ENCODE measurements around the gene CFAP46. TPM values are rescaled to one million over a fixed set of nuclear protein-coding genes. Genes with fewer than 3 reads are reported as not detected.

Gene CFAP46
- total and polyA plus RNA-seq, 2 of the 8 experiments (the other 6 are each of a cell fraction or from before 2014, with no cell fraction given): 2.6 to 4.8 TPM

DNA sequence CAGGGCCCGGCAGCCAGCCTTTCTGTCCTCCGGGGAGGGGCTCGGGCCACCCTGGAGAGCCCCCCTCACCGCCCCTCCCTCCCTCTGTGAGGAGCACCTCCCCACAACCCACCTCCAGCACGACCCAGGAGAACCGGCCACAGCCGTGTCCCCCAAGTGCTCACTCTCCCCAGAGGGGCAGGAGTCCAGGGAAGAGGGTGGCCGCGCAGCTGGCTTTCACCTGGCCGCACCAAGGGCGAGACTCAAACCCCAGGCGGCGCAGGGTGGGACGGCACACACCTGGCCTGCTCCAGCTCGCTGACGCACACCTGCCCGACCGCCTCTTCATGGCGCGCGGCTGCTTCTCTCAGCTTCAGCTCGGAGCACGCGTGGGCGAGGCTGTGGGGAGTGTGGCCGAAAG, 73.4 kb downstream of the CFAP46 start:
- Histone ChIP-seq H3K9me3 (ENCODE audit: insufficient read depth in 2 of 2, low read depth in 1 of 2, low read length in 1 of 2) (no peaks in the 10 kb centered on the region), H3K14ac (ENCODE audit: insufficient read length) (no peak overlapping the region), H3K27ac (ENCODE audit: low read depth, low read length) (no peak overlapping the region), H2BK20ac (ENCODE audit: low read length) (no peak overlapping the region), H4K8ac (ENCODE audit: extremely low read depth, insufficient read depth, low read length) (0 out of 2 replicates have a peak overlapping the region, but pooled peaks have one; percentile 28), H2AFZ (ENCODE audit: low read length) (no peak overlapping the region), H3K4me1 (replicated peaks in 1 of 4; ENCODE audit: control insufficient read depth in 3 of 4, insufficient read depth in 4 of 4, low read length in 3 of 4) (no peaks in the 10 kb centered on the region; a peak in 1 of 7 replicates), H2AK5ac (ENCODE audit: low read depth, low read length) (0 out of 2 replicates have a peak overlapping the region, but pooled peaks have one; percentile 40), H3K23me2 (ENCODE audit: low read depth, low read length) (no peaks in the 10 kb centered on the region), H2BK15ac (ENCODE audit: low read length) (no peak overlapping the region), H3K36me3 (ENCODE audit: control insufficient read depth in 2 of 4, insufficient read depth in 4 of 4, low read length in 3 of 4) (no peaks in the 10 kb centered on the region), H3K23ac (ENCODE audit: insufficient read length) (no peak overlapping the region), H3K4ac (replicated peaks; ENCODE audit: insufficient read length, low read depth, low read length) (no peak overlapping the region), H4K91ac (replicated peaks; ENCODE audit: insufficient read length, low read length) (no peak overlapping the region), H3K27me3 (replicated peaks in 1 of 4; ENCODE audit: control insufficient read depth in 3 of 4, extremely low read depth in 1 of 4, insufficient read depth in 3 of 4, low read length in 3 of 4) (no peaks in the 10 kb centered on the region; a peak in 1 of 7 replicates), H4K20me1 (replicated peaks in 1 of 2; ENCODE audit: control insufficient read depth in 1 of 2, insufficient read depth in 2 of 2, low read length in 2 of 2) (no peaks in the 10 kb centered on the region), H3K4me2 (ENCODE audit: insufficient read depth in 1 of 2, low read depth in 2 of 2, low read length in 2 of 2) (no peak overlapping the region), H3K56ac (replicated peaks; ENCODE audit: insufficient read length, low read depth, low read length) (no peak overlapping the region), H2BK12ac (ENCODE audit: low read depth, low read length) (0 out of 2 replicates have a peak overlapping the region, but pooled peaks have one; percentile 27), H4K5ac (ENCODE audit: insufficient read length, low read depth, low read length) (no peak overlapping the region), H3K9ac (replicated peaks in 1 of 4; ENCODE audit: extremely low read depth in 1 of 4, low read depth in 3 of 4, low read length in 3 of 4) (no peak overlapping the region), H3K18ac (ENCODE audit: extremely low read depth, low read length) (no peak overlapping the region), H3K4me3 (ENCODE audit: extremely low read depth in 1 of 4, insufficient read depth in 2 of 4, low read depth in 3 of 4, low read length in 4 of 4) (no peak overlapping the region), H2BK5ac (ENCODE audit: low read depth, low read length) (no peak overlapping the region), H3K79me1 (ENCODE audit: low read depth, low read length) (no peaks in the 10 kb centered on the region), H3K79me2 (ENCODE audit: control insufficient read depth in 1 of 2, insufficient read depth in 2 of 2, low read length in 2 of 2) (no peaks in the 10 kb centered on the region), H2BK120ac (replicated peaks; ENCODE audit: low read depth, low read length) (no peak overlapping the region)
- POLR2A ChIA-PET (ENCODE audit: partially characterized antibody): no interaction called here
- CTCF ChIA-PET (ENCODE audit: partially characterized antibody): interaction anchor here (1.1 to 1.8 kb wide), 2 partner anchors 9 to 32 kb away, joined by 3 to 6 read pairs; no protein-coding TSS in a partner anchor
- TF ChIP-seq TAF7 (optimal IDR thresholded peaks at IDR 0.05; ENCODE audit: borderline replicate concordance, low read depth, low read length) (no peak), YY1 (IDR thresholded peaks at IDR 0.05; ENCODE audit: low read depth, low read length) (no peak), SIN3A (conservative IDR thresholded peaks at IDR 0.05 in 1 of 2, IDR thresholded peaks at IDR 0.05 in 1 of 2; ENCODE audit: low read depth in 1 of 2, low read length in 2 of 2) (no peak), CHD1 (IDR thresholded peaks at IDR 0.05; ENCODE audit: low read depth, low read length) (no peak), MAFK (IDR thresholded peaks at IDR 0.05; ENCODE audit: low read depth, low read length) (no peak), EZH2 (IDR thresholded peaks at IDR 0.05; ENCODE audit: low read depth, low read length, severe bottlenecking) (no peak)
- 91% methylated on average over 18 of the region's 26 CpGs; no CpG with 5 or more reads in 1 of the 2 experiments for WGBS, 2 experiments (ENCODE audit: extremely low coverage in 1 of 2, insufficient coverage in 1 of 2, insufficient read length in 1 of 2, insufficient replicate concordance in 2 of 2, low coverage in 1 of 2, low lambda C conversion rate in 2 of 2, missing lambda C conversion rate in 1 of 2)
- FAIRE-seq (no peak), DNase-seq (ENCODE audit: low read depth in 1 of 2, low spot score in 2 of 2) (no peak)
